Hypothalamus (tissue), 51 donors: Measurements from ENCODE around the gene PSMB8.
"Not testable (repeated sequence)": the region's sequence is repeated elsewhere in the genome, so short reads cannot be mapped to it uniquely, and the experiment has no call there.

ENCODE experiments used
- DNase-seq, 51 donors: peaks; one replicate each; lab custom pipeline; 2025; lab: John Stamatoyannopoulos, UW

The PSMB8 gene

DNA sequence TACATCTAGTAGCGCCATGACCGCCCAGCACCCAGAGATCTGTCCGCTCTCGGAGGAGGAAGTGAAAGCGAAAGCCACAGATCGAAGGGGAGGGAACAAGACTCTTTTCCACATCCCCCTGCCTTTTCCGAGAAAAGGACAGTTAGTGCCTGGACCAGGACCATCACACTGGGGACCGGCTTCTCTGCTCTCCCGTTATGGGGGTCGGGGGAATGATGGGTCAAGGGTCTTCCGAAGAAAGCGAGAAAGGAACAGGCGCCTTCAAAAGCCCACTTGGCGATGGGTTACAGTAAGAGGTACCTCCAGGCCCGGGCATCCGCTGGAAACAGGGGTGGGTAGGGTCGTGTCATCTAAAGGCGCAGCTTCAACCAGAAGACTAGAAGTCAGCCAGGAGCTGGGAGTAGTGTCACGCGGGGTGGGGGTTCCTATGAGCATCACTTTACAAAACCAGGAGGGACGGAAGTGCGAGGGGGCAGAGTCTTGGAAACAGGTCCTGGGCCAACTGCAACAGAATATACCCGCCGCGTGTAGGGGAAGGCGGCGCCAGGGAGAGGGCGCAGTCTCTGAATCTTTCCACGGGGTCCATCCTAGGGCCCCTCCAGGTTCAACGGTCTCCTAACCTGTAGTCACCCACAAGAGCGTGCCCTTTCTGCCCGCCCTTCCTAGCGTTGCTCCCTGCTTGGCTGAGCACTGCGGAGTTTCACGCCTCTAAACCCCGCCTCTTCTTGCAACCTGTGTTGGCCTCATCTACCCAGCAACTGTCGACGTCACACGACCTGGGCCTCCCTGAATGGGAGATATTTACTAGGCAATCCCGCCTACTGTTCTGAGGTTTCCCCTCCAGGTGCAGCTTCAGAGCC lies at the start of gene PSMB8:
Gene PSMB8, minus strand, starts transcription at position 69 of the 860 bp plus-strand sequence. Its CDS starts 51 bp downstream, at position 18.
- DNase-seq, result peak; percentile 37 to 95 (median 86)

DNA sequence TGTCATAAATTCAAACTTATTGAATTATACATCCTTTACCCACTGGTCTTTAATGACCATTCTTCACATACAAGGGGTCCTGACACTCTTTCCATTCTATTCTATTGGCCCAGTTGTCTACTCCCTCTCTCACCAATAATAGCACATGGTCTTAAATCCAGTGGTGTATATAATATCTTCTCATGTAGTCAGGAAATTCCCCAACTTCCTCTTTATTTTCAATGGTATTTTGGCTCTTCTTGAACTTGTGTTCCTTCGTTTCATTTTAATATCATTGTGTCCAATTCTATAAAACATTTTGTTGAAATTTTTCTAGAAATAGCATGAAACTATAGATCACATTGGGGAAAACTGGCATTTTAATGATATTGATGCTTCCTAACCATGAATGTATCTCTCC lies 47.0 kb upstream of the PSMB8 start:
- no peak for DNase-seq

DNA sequence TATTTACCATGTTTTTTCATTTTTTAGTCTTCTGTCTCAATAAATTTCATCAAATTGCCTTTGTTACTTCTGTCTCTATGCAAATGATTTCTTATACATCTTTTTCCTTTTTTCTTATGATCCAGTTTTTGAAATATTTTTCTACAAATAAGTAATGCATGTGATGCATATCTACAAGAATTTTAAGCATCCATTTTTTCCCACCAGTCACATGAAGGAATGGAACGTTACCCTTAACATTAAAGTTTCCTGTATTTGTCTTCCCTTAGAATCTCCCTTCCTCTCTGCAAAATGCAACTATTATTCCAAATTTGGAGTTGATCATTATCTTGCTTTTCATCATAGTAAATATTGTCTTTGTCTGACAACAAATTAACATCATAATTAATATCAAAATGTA lies 45.7 kb upstream of the PSMB8 start:
- no peak for DNase-seq

DNA sequence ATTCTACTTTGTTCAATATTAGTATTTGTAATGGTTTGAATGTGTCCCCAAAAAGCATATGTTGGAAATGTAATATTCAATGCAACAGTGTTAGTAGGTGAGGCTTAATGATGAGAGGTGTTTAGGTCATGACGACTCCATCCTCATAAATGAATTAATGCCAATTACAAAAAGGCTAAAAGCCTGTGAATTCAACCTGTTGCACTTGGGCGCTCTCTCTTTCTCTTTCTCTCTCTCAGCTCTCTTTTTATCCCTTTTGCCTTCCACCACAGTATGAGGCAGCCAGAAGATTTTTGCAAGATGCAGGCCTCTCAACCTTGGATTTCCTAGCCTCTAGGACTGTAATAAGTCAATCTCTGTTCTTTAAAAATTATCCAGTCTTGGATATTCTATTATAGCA lies 44.7 kb upstream of the PSMB8 start:
- DNase-seq, result no peak

DNA sequence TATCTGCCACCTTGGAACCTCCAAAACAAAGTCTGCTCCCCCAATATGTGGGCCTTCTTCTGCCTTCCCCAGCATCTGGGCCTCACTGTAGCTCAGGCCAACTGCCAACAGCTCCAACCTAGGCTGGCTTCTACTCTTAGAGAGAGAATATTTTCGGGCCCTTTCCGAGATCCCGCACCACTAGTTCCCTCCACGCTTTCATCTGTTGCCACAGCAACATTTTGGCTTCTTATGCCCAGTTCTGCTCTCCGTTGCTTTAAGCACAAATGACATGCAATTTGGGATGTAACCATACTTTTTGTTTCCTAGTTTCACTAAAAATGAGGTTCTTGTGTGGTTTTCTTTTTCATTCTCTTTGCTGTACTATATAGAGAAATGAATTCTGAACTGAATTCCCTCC lies 43.8 kb upstream of the PSMB8 start:
- no peak for DNase-seq

DNA sequence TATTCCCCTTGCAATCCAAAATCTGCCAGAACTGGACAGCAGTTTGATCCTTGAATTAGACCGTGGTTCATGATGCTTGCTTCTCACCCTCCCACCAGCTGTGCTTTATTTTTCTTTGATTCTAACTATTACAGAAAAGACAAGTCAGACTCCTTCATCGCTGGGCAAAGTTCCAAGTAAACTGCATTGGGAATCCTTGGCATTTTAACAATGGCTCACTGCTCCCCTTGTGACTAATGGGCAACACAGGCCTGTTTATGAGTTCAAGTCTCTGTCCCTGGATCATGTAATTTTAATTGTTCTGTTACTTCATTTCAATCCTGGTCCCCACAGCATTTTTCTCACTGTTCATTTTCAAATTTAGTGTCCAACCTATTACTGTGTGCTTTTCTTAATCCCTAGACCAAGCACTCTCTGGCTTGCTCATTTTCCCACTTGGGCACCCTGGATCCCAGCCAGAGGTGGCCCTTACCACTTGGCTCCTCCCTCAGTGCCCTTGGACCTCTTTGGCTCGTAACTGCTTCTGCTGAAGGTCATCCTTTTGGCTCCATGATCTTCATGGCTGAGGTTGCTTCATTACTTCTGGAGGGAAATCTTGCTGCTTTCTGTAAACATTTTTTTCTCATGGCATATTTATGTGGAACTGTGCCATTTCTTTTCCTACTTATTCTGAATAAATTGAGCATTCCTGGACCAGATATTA lies 43.0 kb upstream of the PSMB8 start:
- peak in 1 of 51 donors; percentile 10 for DNase-seq

DNA sequence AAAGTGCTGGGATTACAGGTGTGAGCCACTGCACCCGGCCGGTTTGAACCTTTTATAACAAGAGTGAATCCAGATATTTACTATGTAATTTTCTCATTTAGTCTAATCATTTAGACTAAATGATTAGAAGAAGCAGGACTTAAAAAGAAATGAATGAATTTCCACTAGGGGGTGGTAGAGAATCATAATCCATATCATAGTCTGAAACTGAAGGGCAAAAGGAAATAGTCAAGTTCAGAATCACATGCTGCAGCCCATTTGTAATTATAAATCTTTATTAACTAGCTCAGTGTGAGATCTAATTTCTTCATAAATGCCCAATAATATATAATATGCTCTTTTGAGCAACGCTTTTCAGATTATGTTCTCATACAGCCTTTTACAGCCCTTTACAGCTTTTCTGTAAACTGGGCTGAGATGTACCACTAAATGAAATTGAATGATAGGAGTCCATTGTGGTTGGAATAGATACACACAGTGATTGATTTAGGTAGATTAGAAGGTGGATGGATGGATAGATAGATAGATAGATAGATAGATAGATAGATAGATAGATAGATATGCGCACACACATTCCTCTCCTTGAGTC lies 41.9 kb upstream of the PSMB8 start:
- DNase-seq, result peak in 1 of 51 donors; percentile 59

DNA sequence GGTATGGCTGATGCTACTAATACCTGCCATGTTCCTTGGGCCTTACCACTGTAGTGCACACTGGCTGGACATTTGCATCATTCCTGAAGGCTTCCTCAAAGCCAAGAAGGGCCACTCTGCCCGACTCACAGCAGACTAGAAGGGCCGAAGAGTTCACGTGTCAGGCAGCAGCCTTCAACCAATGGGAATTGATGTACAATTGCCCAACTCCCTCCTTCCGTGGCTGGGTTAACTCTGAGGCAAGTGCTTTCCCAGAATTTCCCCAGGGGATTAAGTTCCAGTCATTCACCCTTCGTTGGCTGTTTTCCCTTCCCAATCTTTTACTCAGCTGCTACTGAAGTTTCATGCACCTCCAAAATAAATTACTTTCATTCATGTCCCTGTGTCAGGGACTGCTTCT lies 39.9 kb upstream of the PSMB8 start:
- peak in 8 of 51 donors; percentile 2 to 32 (median 18) for DNase-seq

DNA sequence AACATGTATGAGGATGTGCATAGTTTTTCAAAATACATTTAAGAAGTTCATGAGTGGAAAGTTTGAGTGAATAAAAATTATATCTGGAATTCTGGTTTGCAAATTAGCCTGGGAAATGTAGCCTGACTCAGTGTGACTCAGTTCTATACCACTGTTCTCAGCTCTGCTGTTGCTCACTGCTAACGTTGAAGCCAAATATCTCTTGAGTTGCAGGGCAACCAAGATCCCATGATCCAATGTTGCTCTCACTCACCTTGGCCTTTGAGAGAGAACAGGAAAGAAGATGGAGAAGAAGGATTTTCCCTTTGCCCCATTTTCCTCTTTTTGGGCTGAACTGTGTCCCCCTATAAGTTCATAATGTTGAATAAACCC lies 39.0 kb upstream of the PSMB8 start:
- no peak for DNase-seq

DNA sequence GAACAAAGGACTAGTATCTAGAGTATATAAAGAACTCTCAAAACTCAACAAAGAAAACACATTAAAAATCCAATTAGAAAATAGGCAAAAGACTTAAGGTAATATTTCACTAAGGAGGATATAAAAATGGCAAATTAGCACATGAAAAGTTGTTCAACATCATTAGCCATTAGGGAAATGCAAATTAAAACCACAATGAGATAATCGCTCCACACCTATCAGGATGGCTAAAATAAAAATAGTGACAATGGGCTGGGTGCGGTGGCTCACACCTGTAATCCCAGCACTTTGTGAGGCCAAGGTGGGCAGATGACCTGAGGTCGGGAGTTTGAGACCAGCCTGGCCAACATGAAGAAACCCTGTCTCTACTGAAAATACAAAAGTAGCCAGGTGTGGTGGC lies 37.1 kb upstream of the PSMB8 start:
- DNase-seq, result not testable (repeated sequence)

DNA sequence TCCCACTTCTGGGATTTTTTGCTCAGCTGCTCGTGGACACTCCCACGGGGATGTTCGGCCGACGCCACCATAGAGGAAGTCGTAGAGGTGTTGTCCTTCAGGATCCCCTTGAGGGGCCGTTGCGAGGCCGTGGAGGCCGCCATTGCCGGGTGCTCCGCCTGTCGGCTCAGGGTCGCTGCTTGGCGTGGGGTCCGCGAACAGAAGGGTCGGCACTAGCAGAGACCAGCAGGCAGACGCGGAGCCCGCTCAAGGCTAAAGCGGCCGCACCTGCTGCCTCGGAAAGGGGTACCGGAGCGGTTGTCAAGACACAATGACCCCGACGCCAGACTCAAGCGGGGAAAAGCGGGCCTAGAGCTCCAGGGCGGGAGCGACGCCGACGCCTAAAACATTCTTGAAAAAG lies 35.8 kb upstream of the PSMB8 start:
- no peak for DNase-seq

DNA sequence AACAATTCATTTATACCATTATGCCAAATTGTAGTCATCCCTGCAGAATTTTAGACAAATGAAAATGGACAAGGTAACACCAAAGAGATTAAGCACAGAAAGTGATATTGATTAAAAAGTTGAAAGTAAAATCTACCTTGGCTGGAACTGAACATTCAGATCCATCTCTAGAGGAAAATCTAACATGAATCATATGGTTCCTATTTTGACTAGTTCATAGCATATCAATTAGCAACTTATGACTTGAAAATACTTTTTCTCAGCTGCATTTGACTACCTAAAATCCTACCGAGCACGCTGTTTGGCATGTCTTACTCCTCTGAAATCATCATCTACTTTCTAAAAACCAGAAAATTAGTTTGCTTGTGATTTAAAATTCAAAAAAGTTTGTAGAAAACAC lies 32.8 kb upstream of the PSMB8 start:
- no peak for DNase-seq

DNA sequence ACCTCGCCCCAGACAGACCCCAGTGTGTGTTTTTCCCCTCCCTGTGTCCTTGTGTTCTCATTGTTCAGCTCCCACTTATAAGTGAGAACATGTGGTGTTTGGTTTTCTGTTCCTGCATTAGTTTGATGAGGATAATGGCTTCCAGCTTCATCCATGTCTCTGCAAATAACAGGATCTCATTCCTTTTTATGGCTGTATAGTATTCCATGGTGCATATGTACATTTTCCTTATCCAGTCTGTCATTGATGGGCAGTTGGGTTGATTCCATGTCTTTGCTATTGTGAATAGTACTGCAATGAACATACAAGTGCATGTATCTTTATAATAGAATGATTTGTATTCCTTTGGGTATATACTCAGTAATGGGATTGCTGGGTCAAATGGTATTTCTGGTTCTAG lies 30.1 kb upstream of the PSMB8 start:
- DNase-seq, result not testable (repeated sequence)

DNA sequence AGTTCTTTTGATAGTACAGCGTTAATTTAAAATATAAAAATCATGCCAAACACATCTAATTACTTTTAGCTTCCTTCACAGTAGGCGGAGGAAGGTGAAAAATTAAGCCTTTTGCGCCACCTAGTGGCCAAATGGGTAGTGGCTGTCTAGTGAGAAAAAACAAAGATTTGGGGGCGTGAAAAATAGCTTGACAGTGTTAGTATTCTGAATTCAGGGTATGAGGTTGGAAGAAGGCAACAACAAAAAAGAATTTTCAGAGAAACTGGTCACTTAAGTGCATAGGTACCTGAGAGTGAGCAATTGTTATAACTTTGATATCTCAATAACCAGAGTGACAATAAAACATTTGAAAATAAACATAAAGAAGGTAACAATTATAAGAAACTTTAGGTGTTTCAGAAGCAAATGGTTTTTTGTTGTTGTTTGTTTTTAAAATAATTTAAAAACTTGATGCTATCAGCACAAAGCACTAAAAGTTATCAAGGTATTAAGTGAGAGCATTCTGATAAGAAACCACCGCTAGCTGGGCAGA lies 24.5 kb upstream of the PSMB8 start:
- peak in 40 of 51 donors; percentile 6 to 84 (median 50) for DNase-seq

DNA sequence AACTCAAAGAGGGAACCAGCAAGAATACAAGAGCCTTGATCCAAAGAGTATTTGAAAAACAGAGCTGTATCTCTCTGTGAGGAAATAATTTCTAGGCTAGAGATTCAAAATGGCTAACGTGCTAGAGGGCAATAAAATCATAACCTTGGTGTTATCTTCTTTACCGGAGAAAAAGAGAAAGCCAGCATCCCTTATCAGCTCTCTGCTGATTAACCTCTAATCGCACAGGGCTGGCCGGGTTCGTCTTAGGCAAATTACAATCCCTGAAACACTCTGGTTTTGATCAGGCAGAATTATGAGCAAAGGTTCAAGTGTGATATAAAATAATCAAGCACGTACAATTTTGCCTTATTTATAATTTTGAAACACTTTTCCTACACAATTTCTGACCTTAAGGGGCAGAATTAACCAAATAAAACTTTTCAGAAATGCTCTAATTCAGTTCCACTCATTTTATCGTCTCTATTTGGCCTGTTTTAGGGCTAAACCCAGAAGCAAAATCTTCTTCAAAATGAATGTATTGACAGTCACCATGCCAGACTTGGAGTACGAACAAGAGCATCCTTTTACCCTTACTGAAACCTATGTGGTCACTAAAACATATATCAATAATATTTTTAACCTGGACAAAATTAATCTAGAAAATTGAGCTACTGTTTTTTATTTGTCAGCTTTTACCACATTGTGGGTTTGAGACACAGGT lies 23.9 kb upstream of the PSMB8 start:
- DNase-seq, result no peak

DNA sequence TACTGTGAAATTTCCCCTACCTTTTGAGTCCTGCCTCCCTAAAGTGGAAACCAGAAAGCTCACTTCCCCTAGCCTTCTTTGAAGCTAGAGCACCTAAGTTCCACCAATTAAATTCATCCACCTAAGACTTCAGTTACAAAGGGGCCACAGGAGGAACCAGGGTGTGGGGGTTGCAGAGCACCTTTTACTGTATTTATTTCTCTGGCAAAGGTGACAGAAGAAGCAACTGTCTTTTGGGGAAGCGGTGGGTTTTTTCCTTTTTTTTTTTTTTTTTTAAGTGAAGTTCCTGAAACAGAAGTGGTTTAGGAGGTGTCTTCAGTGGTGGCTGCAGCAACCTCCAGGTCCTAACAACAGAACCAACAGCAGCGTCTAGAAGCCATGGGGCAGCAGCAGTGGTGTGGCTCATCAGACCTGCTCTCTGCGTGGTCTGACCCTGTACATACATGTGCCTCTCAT lies 23.2 kb upstream of the PSMB8 start:
- no peak for DNase-seq

DNA sequence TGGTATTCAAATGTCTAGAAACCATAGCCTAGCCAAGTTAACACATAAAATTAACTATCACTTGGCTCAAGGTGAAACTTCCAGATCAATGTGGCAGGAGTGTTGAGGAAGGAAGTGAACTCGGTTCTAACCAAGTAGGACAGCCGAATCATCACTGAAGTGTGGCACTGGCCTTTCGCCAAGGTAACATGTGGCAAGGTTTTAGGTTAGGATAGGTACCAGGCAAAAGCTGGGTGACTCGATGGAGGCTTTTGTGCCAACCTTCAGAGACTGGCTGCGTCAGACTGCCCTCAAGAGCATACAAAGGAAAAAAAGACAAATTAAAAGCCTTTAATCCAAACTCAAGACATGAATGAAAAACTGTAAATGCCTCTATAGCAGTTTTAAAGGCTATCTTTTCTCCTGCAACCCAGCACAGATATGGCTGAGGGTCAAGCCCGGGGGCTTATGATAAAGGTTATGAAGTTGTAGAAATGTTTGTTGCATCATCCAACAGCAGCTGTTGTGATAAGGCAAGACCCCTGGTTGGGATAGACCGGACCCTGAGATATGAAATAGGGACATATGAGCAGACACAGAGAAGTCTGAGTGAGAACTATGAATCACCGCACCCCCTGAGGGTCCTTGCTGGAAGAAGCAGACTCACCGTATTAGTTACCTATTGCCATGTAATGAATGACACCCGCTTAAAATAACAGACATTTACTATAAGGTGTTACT lies 22.0 kb upstream of the PSMB8 start:
- no peak for DNase-seq

DNA sequence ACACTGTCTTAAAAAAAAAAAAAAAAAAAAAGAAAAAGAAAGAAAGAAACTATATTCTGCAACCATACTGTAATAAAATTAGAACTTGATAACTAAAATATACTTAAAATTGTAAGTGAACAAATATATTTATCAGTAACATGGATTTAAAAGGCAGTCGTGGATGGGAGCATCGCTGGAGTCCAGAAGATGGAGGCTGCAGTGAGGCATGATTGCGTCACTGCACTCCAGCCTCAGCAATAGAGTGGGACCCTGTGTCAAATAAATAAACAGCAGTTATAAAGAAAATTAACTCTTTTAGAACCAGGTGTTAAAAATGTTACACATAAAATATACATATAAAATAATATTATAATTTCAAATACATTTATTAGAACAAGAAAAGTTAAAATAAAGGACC lies 18.9 kb upstream of the PSMB8 start:
- no peak for DNase-seq

DNA sequence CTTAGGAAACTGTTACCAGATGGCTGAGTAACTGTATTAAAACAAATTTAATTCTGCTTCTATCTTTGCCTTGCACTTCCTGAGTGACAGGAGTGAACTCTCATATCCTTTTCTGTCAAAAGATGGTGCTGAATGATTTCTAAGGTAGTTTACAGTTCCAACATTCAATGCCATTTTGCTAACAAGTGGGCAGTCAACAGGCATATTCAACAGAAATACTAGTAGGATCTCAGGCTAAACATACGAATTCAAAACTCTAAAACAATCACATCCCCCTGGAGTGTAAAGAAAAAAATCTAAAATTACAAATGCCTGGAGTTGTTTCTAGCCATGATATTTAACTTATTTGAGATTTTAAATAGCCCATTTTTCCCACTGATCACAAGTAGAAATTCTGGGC lies 16.8 kb upstream of the PSMB8 start:
- no peak for DNase-seq

DNA sequence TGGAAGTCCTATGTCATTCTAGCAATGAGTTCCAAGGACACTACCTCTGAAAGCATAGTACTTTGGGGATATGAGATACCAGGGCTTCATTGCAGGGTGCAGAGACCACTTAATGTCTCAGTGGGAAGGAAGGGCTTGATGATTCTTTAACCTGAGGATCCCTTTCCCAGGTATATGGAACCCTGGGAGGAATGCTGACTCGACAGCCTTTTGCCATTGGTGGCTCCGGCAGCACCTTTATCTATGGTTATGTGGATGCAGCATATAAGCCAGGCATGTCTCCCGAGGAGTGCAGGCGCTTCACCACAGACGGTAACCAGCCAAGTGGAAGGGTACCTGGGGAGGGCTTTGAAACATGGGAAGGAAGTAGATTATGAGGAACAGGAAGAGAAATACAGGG lies 14.3 kb upstream of the PSMB8 start:
- DNase-seq, result no peak
